ENCODE results near the gene SLC25A22. TPM values are rescaled to one million over a fixed set of nuclear protein-coding genes. Genes with fewer than 3 reads are reported as not detected.

The SLC25A22 gene
- total and polyA plus RNA-seq, 9 of the 15 experiments (the other 6 are each of a cell fraction or from before 2014, with no cell fraction given): 0.41 to 55.4 (median 11.4) TPM

- peak; percentile 82 for TF ChIP-seq ERF (CRISPR knock-in tag; IDR thresholded peaks at IDR 0.05)
- peak; percentile 38; the same call in 1 of the 2 replicates for TF ChIP-seq CREM (IDR thresholded peaks at IDR 0.05; ENCODE audit: low read depth)
- peak in 1 of 2 experiments; percentile 66; a peak in 2 of 4 replicates for TF ChIP-seq MAZ (CRISPR knock-in tag; conservative IDR thresholded peaks at IDR 0.05 in 1 of 2, IDR thresholded peaks at IDR 0.05 in 1 of 2)
- TF ChIP-seq MCM2 (IDR thresholded peaks at IDR 0.05; ENCODE audit: low read depth): no peak
- TF ChIP-seq ZFP91 (CRISPR knock-in tag; IDR thresholded peaks at IDR 0.05): no peak
- TF ChIP-seq CHD1 (IDR thresholded peaks at IDR 0.05; ENCODE audit: low read length): no peak
- no peak for TF ChIP-seq ZNF766 (CRISPR knock-in tag; conservative IDR thresholded peaks at IDR 0.05)
- TF ChIP-seq SIRT6 (IDR thresholded peaks at IDR 0.05; ENCODE audit: low read depth, low read length): peak; percentile 90
- peak; percentile 81; the same call in 1 of the 2 replicates for TF ChIP-seq POLR2AphosphoS5 (IDR thresholded peaks at IDR 0.05; ENCODE audit: control insufficient read depth, insufficient read depth, low read depth, low read length)
- no peak for TF ChIP-seq BCOR (IDR thresholded peaks at IDR 0.05)
- TF ChIP-seq CBX2 (IDR thresholded peaks at IDR 0.05; ENCODE audit: insufficient read depth, low read length, poor library complexity, severe bottlenecking): no peak
- no peak for TF ChIP-seq ZC3H4 (CRISPR knock-in tag; IDR thresholded peaks at IDR 0.05; ENCODE audit: borderline replicate concordance)
- no peak for TF ChIP-seq WHSC1 (IDR thresholded peaks at IDR 0.05; ENCODE audit: low read length)
- TF ChIP-seq NR2C1 (IDR thresholded peaks at IDR 0.05): no peak
- TF ChIP-seq NR2C1 (tag; IDR thresholded peaks at IDR 0.05): no peak
- TF ChIP-seq ZKSCAN8 (CRISPR knock-in tag; IDR thresholded peaks at IDR 0.05): no peak
- no peak for TF ChIP-seq HMGXB4 (CRISPR knock-in tag; IDR thresholded peaks at IDR 0.05)
- TF ChIP-seq HIVEP1 (CRISPR knock-in tag; IDR thresholded peaks at IDR 0.05): no peak
- TF ChIP-seq MTA1 (IDR thresholded peaks at IDR 0.05; ENCODE audit: borderline replicate concordance): no peak
- TF ChIP-seq RBFOX2 (IDR thresholded peaks at IDR 0.05; ENCODE audit: low read depth, low read length): peak; percentile 29
- TF ChIP-seq MYC (IDR thresholded peaks at IDR 0.05; ENCODE audit: low read depth, low read length): no peak
- TF ChIP-seq MYC (CRISPR knock-in tag; IDR thresholded peaks at IDR 0.05; ENCODE audit: borderline replicate concordance, low read depth): no peak
- TF ChIP-seq FOXO4 (CRISPR knock-in tag; IDR thresholded peaks at IDR 0.05): peak; percentile 53; the same call in 1 of the 2 replicates
- no peak; the same call in 1 of the 2 replicates for TF ChIP-seq GABPB1 (CRISPR knock-in tag; IDR thresholded peaks at IDR 0.05)
- peak; percentile 24; the same call in 1 of the 2 replicates for TF ChIP-seq POLR2H (tag; IDR thresholded peaks at IDR 0.05; ENCODE audit: low read depth)
These were observed 32.9 kb downstream of the SLC25A22 start (continued) for GRCh38 chr11:765025-765801.

Data from K562 (cell line).